Heart left ventricle (tissue), 16 donors: Measurements from ENCODE around the gene DHX9. TPM values are rescaled to one million over a fixed set of nuclear protein-coding genes. Genes with fewer than 3 reads are reported as not detected.

Source experiments
- ATAC-seq, 4 donors: fragments of 200-7000 bp; cut with Tn5 transposase; one replicate each; pipeline ENCODE4 v1.9.1; 2020 to 2022; ENCODE audit warnings: moderate library complexity in 4 of 4, mild to moderate bottlenecking in 3 of 4, moderate number of reproducible peaks in 1 of 4
- DNase-seq, 5 donors: peaks; one replicate each; pipeline ENCODE4 v3.0.0-alpha.2; 2020
- H3K27ac ChIP-seq, 12 donors: fragments of 200-600 bp; sonication (generic) in 4 of 12; one replicate each; pipeline versions ENCODE4 v1.5.0 to v1.8.0; 2016 to 2022; ENCODE audit warnings: mild to moderate bottlenecking in 2 of 12
- H3K27me3 ChIP-seq, 9 donors: fragments of 200-600 bp; sonication (generic) in 2 of 9; one replicate each; pipeline versions ENCODE4 v1.5.1 to v1.8.0; 2016 to 2022; ENCODE audit warnings: mild to moderate bottlenecking in 3 of 9
- H3K36me3 ChIP-seq, 9 donors: fragments of 200-600 bp; sonication (generic) in 2 of 9; one replicate each; pipeline versions ENCODE4 v1.5.0 to v1.8.0; 2018 to 2022; ENCODE audit warnings: mild to moderate bottlenecking in 2 of 9
- H3K4me1 ChIP-seq, 12 donors: fragments of 200-600 bp; sonication (generic) in 4 of 12; one replicate each; pipeline versions ENCODE4 v1.5.0 to v1.8.0; 2016 to 2022; ENCODE audit warnings: mild to moderate bottlenecking in 3 of 12
- H3K4me3 ChIP-seq, 12 donors: fragments of 200-600 bp; sonication (generic) in 4 of 12; one replicate each; pipeline versions ENCODE4 v1.5.0 to v1.8.0; 2017 to 2022; ENCODE audit warnings: mild to moderate bottlenecking in 9 of 12, moderate library complexity in 4 of 12
- H3K9me3 ChIP-seq, 12 donors: fragments of 200-600 bp; sonication (generic) in 4 of 12; one replicate each; pipeline versions ENCODE4 v1.5.0 to v1.8.0; 2016 to 2022; ENCODE audit warnings: mild to moderate bottlenecking in 1 of 12
- CTCF ChIP-seq, 12 donors: fragments of 200-600 bp; sonication (generic) in 4 of 12; IDR thresholded peaks; one replicate each; pipeline versions ENCODE4 v1.5.0 to v1.8.0; 2018 to 2022; ENCODE audit warnings: antibody characterized with exemption in 12 of 12, mild to moderate bottlenecking in 5 of 12
- POLR2A ChIP-seq, 2 donors: fragments of 450-650 bp; IDR thresholded peaks; one replicate each; pipeline ENCODE4 v1.6.1; 2017; ENCODE audit warnings: antibody characterized with exemption in 2 of 2, mild to moderate bottlenecking in 2 of 2, moderate library complexity in 2 of 2
- WGBS, 4 donors: extraction: QIAGEN DNeasy Blood & Tissue Kit in 2 of 4; methylation state at CpG; one replicate each; pipeline versions ENCODE4 v1.1.5 to v1.1.7; 2013 to 2018; 5-methylcytosine and 5-hydroxymethylcytosine counted together
- intact Hi-C, 10 donors: fragments of 100-400 bp; cut with DNase I; formaldehyde crosslinking; loops; one replicate each; pipeline versions ENCODE4 v1.11.1 to v1.14.2; 2022
- polyA plus RNA-seq, 2 donors: library from polyadenylated mRNA; stranded (reverse); fragments of 200-250 nt; gene quantifications; one replicate each; pipeline ENCODE4 v1.2.3, GENCODE V29; 2013
- total RNA-seq, 9 donors: library from RNA; depleted of rRNA in 2 of 9; stranded (reverse); fragments of >200 nt in 2 of 9; fragmentation: NEBNext Ultra II Directional in 3 of 9; extraction: Animal tissue kit (Norgen Biotek cat#: 25700) in 3 of 9; gene quantifications; one replicate each; pipeline versions ENCODE4 v1.1.0 to v1.2.4, GENCODE V29; 2016 to 2023
- donor health status: ischemic (EF 13 %, LVEDD 7.1; RV severe dilation, severe dysfunction).
- donor health status: healthy with polysubstance abuse.
- donor health status: DM: no; HTN: yes; CAD: no.
- donor health status: DM: no; HTN: no; CAD: no.
- donor health status: ischemic (EF 25% LVEDD 6.9; RV normal size, moderate dysfunction).
- donor health status: ischemic (EF 25% LVEDD 5.7; RV mildly dilated, moderate dysfunction).
- donor health status: healthy.
- donor health status: DM: yes; HTN: yes; CAD: no.
- donor health status: ischemic (EF 35%, LVEDD 5.7; RV mildly dilated, moderate dysfunction).
- donor health status: nonischemic (EF 11% LVEDD 7.7; RV severe dilation, severe dysfunction).
- donor health status: DM: yes; HTN: yes; CAD: no.
- donor health status: PGD.
- donor health status: ischemic (EF 29% LVEDD 5.4; RV normal size, mild dysfunction).
- donor health status: nonischemic (EF 23%, LVEDD 6.1; RV moderate dilation, normal function).

The DHX9 gene
- total and polyA plus RNA-seq, 11 donors, result 22.6 to 82.9 (median 60.9) TPM

GRCh38 chr1:182862827-182863226, 23.7 kb downstream of the DHX9 start:
- DNase-seq, result no peak
- ATAC-seq, result no peak
- no peaks in the 10 kb centered on the region for H3K4me1 ChIP-seq
- no peaks in the 10 kb centered on the region for H3K9me3 ChIP-seq
- 83 to 93% (median 89%) methylated on average over 1 of the region's 1 CpG for WGBS, 4 donors
- H3K4me3 ChIP-seq, result no peak overlapping the region
- peaks cover 6 to 100% (median 100%) of the 10 kb centered on the region in 9 donors for H3K36me3 ChIP-seq
- no peak overlapping the region for H3K27ac ChIP-seq
- TF ChIP-seq POLR2A (IDR thresholded peaks at IDR 0.05) (no peak), CTCF (IDR thresholded peaks at IDR 0.05) (no peak)
- no peaks in the 10 kb centered on the region for H3K27me3 ChIP-seq
- intact Hi-C loops, result loop anchor here in 1 of 10 donors (10.0 kb wide), 1 partner anchor 272 kb away; no protein-coding TSS in a partner anchor

- DNase-seq, result no peak
- TF ChIP-seq POLR2A (IDR thresholded peaks at IDR 0.05) (no peak), CTCF (IDR thresholded peaks at IDR 0.05) (no peak)
- H3K36me3 ChIP-seq, result peaks cover 4 to 100% (median 100%) of the 10 kb centered on the region in 9 donors
- no peaks in the 10 kb centered on the region for H3K27me3 ChIP-seq
- intact Hi-C loops, result loop anchor here in 1 of 10 donors (10.0 kb wide), 1 partner anchor 271 kb away; no protein-coding TSS in a partner anchor
- no peaks in the 10 kb centered on the region for H3K9me3 ChIP-seq
- no peak overlapping the region for H3K4me3 ChIP-seq
- no peaks in the 10 kb centered on the region for H3K4me1 ChIP-seq
- H3K27ac ChIP-seq, result no peak overlapping the region
- ATAC-seq, result no peak
- WGBS, 4 donors, result 93 to 96% (median 95%) methylated on average over 5 of the region's 5 CpGs
Measured at GRCh38 chr1:182863940-182864339, 24.8 kb downstream of the DHX9 start.

- TF ChIP-seq CTCF (IDR thresholded peaks at IDR 0.05), result no peak
- no peak for TF ChIP-seq POLR2A (IDR thresholded peaks at IDR 0.05)
- DNase-seq (no peak), ATAC-seq (no peak)
- intact Hi-C loops, result loop anchor here in 1 of 10 donors (10.0 kb wide), 1 partner anchor 267 kb away; no protein-coding TSS in a partner anchor
- Histone ChIP-seq H3K36me3 (peaks cover 0 to 100% (median 100%) of the 10 kb centered on the region in 9 donors), H3K27ac (no peak overlapping the region), H3K27me3 (no peaks in the 10 kb centered on the region), H3K9me3 (no peaks in the 10 kb centered on the region), H3K4me1 (no peaks in the 10 kb centered on the region), H3K4me3 (no peak overlapping the region)
Measured at GRCh38 chr1:182867861-182868260, 28.7 kb downstream of the DHX9 start.

GRCh38 chr1:182869241-182869666, 30.1 kb downstream of the DHX9 start:
- Histone ChIP-seq H3K27ac (no peak overlapping the region), H3K4me1 (no peaks in the 10 kb centered on the region), H3K36me3 (peaks cover 0 to 100% (median 100%) of the 10 kb centered on the region in 9 donors), H3K9me3 (no peaks in the 10 kb centered on the region), H3K27me3 (no peaks in the 10 kb centered on the region), H3K4me3 (no peak overlapping the region)
- TF ChIP-seq CTCF (IDR thresholded peaks at IDR 0.05), result no peak
- TF ChIP-seq POLR2A (IDR thresholded peaks at IDR 0.05), result no peak
- ATAC-seq (peak in 2 of 4 donors; percentile 7 to 39), DNase-seq (no peak)
- WGBS, 4 donors, result 95 to 98% (median 97%) methylated on average over 12 of the region's 12 CpGs
- intact Hi-C loops, result loop anchor here in 1 of 10 donors (10.0 kb wide), 1 partner anchor 266 kb away; no protein-coding TSS in a partner anchor
